Ishikawa (cell line): ENCODE results near the gene SARDH.

Source experiments
- CEBPB ChIP-seq: IDR thresholded peaks from 2 replicates; pipeline ENCODE4 v1.6.1; 2012
- CREB1 ChIP-seq: IDR thresholded peaks from 2 replicates; pipeline ENCODE4 v1.6.1; 2012; ENCODE audit warnings: low read depth
- EGR1 ChIP-seq: IDR thresholded peaks from 2 replicates; pipeline ENCODE4 v1.6.1; 2012
- EP300 ChIP-seq: IDR thresholded peaks from 2 replicates; pipeline ENCODE4 v1.6.1; 2012; ENCODE audit warnings: borderline replicate concordance
- FOXM1 ChIP-seq: IDR thresholded peaks from 2 replicates; pipeline ENCODE4 v1.6.1; 2012; ENCODE audit warnings: low read depth, borderline replicate concordance
- MAX ChIP-seq: IDR thresholded peaks from 2 replicates; pipeline ENCODE4 v1.6.1; 2012
- NFIC ChIP-seq: IDR thresholded peaks from 2 replicates; pipeline ENCODE4 v1.6.1; 2012
- RAD21 ChIP-seq: IDR thresholded peaks from 2 replicates; pipeline ENCODE4 v1.6.1; 2012; ENCODE audit warnings: low read depth
- REST ChIP-seq: IDR thresholded peaks from 2 replicates; pipeline ENCODE4 v1.6.1; 2012; ENCODE audit warnings: low read depth, mild to moderate bottlenecking
- TAF1 ChIP-seq: IDR thresholded peaks from 2 replicates; pipeline ENCODE4 v1.6.1; 2012; ENCODE audit warnings: low read depth, mild to moderate bottlenecking
- TCF12 ChIP-seq: IDR thresholded peaks from 2 replicates; pipeline ENCODE4 v1.6.1; 2012; ENCODE audit warnings: low read depth
- TEAD4 ChIP-seq: IDR thresholded peaks from 2 replicates; pipeline ENCODE4 v1.6.1; 2012
- YY1 ChIP-seq: IDR thresholded peaks from 2 replicates; pipeline ENCODE4 v1.6.1; 2012; ENCODE audit warnings: low read depth
- ZBTB7A ChIP-seq: IDR thresholded peaks from 2 replicates; pipeline ENCODE4 v1.6.1; 2012; ENCODE audit warnings: low read depth
- TF ChIP-seq, protein P1 (sequence below): IDR thresholded peaks from 2 replicates; pipeline ENCODE4 v1.6.1; 2012

The SARDH gene

GRCh38 chr9:133665096-133665495, 73.1 kb downstream of the SARDH start:
- TF ChIP-seq, protein P1, sequence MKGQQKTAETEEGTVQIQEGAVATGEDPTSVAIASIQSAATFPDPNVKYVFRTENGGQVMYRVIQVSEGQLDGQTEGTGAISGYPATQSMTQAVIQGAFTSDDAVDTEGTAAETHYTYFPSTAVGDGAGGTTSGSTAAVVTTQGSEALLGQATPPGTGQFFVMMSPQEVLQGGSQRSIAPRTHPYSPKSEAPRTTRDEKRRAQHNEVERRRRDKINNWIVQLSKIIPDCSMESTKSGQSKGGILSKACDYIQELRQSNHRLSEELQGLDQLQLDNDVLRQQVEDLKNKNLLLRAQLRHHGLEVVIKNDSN = no peak
- TF ChIP-seq TCF12 (no peak), EGR1 (no peak), RAD21 (no peak), TEAD4 (no peak), YY1 (no peak), REST (no peak), EP300 (no peak), TAF1 (no peak)

GRCh38 chr9:133664173-133665050, 73.7 kb downstream of the SARDH start:
- TF ChIP-seq MAX (no peak), EP300 (no peak), TCF12 (no peak), RAD21 (no peak), TEAD4 (no peak), ZBTB7A (no peak), EGR1 (no peak), TAF1 (no peak), FOXM1 (no peak)
- TF ChIP-seq, protein P1 = no peak

GRCh38 chr9:133661846-133662540, 76.2 kb downstream of the SARDH start:
- TF ChIP-seq CREB1 = no peak
- TF ChIP-seq FOXM1 = no peak
- TF ChIP-seq TAF1 = no peak
- TF ChIP-seq CEBPB = no peak
- TF ChIP-seq, protein P1 = no peak
- no peak for TF ChIP-seq MAX
- TF ChIP-seq TEAD4 = no peak
- no peak for TF ChIP-seq NFIC
- no peak for TF ChIP-seq YY1
- no peak for TF ChIP-seq ZBTB7A
- no peak for TF ChIP-seq TCF12
- no peak for TF ChIP-seq EP300
- TF ChIP-seq RAD21 = no peak
- no peak for TF ChIP-seq EGR1
- no peak for TF ChIP-seq REST

- no peak for TF ChIP-seq CEBPB
- TF ChIP-seq NFIC = no peak
- TF ChIP-seq TCF12 = no peak
- no peak for TF ChIP-seq CREB1
- TF ChIP-seq RAD21 = no peak
- TF ChIP-seq EGR1 = no peak
- no peak for TF ChIP-seq TAF1
Measured at GRCh38 chr9:133659516-133659915, 78.6 kb downstream of the SARDH start.
